ENCODE measurements around the gene DMBX1.

DNA sequence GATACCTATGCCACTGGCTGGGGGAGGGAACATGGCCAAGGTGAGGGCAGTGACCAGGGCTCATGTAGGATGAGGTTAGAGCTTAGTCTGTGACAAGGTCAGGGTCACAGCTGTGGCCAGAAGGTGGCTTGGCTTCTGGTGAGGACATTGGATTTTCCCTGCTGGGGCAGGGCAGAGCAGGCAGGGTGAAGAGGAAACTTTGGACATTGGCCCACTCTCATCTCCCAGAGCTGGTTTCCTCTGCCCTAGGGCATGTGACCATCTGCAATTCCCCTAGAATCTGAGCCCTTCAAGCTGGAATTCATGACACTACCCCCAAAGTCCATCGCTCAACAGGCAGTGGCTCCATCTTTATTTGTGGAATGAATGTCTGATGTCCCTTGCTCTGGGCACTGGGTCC is 5.3 kb downstream of the DMBX1 start:
- TF ChIP-seq, protein P1, sequence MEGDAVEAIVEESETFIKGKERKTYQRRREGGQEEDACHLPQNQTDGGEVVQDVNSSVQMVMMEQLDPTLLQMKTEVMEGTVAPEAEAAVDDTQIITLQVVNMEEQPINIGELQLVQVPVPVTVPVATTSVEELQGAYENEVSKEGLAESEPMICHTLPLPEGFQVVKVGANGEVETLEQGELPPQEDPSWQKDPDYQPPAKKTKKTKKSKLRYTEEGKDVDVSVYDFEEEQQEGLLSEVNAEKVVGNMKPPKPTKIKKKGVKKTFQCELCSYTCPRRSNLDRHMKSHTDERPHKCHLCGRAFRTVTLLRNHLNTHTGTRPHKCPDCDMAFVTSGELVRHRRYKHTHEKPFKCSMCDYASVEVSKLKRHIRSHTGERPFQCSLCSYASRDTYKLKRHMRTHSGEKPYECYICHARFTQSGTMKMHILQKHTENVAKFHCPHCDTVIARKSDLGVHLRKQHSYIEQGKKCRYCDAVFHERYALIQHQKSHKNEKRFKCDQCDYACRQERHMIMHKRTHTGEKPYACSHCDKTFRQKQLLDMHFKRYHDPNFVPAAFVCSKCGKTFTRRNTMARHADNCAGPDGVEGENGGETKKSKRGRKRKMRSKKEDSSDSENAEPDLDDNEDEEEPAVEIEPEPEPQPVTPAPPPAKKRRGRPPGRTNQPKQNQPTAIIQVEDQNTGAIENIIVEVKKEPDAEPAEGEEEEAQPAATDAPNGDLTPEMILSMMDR (IDR thresholded peaks at IDR 0.05), result no peak
- TF ChIP-seq POLR2A (IDR thresholded peaks at IDR 0.05), result no peak
